Prostate gland (tissue), 2 donors: ENCODE measurements around the gene ETS2. TPM values are rescaled to one million over a fixed set of nuclear protein-coding genes. Genes with fewer than 3 reads are reported as not detected.

ENCODE experiments used
- DNase-seq: peaks from one replicate; pipeline ENCODE4 v3.0.0-alpha.2; 2019; ENCODE audit warnings: low spot score
- H3K27ac ChIP-seq, 2 donors: fragments of 200-600 bp; sonication (generic); 2 replicates each; pipeline ENCODE4 v1.5.1; 2017 to 2019
- H3K27me3 ChIP-seq: fragments of 200-600 bp; sonication (generic); replicated peaks from 2 replicates; pipeline ENCODE4 v1.5.1; 2019; ENCODE audit not compliant: insufficient read depth
- H3K36me3 ChIP-seq, 2 donors: fragments of 200-600 bp; sonication (generic); 1 replicate in 1 of 2; 2 replicates in 1 of 2; pipeline versions ENCODE4 v1.5.1 to v1.8.1; 2017 to 2019
- H3K4me1 ChIP-seq: fragments of 200-600 bp; sonication (generic); replicated peaks from 2 replicates; pipeline ENCODE4 v1.5.1; 2019
- H3K4me3 ChIP-seq, 2 donors: fragments of 200-600 bp; sonication (generic); 2 replicates each; pipeline ENCODE4 v1.5.1; 2017 to 2019
- H3K9me3 ChIP-seq: fragments of 200-600 bp; sonication (generic); 2 replicates; pipeline ENCODE4 v1.5.1; 2017
- CTCF ChIP-seq, 4 experiments: fragments of 200-600 bp in 2 of 4; fragments of 450-650 bp in 2 of 4; sonication (generic) in 2 of 4; IDR thresholded peaks; 1 replicate in 3 of 4; 2 replicates in 1 of 4; pipeline ENCODE4 v1.5.1; 2016 to 2019; ENCODE audit warnings: antibody characterized with exemption in 4 of 4, mild to moderate bottlenecking in 2 of 4, moderate library complexity in 2 of 4
- POLR2A ChIP-seq: fragments of 450-650 bp; IDR thresholded peaks from one replicate; pipeline ENCODE4 v1.6.1; 2016; ENCODE audit warnings: antibody characterized with exemption, mild to moderate bottlenecking
- POLR2AphosphoS5 ChIP-seq: sonication (generic); formaldehyde crosslinking; IDR thresholded peaks from one replicate; pipeline ENCODE4 v1.6.1; 2017; ENCODE audit warnings: antibody characterized with exemption
- WGBS: methylation state at CpG from one replicate; pipeline ENCODE4 v1.1.5; 2018; 5-methylcytosine and 5-hydroxymethylcytosine counted together
- intact Hi-C: fragments of 100-400 bp; cut with DNase I; formaldehyde crosslinking; loops from one replicate; pipeline ENCODE4 v1.14.2; 2022
- total RNA-seq, 2 donors: library from RNA; depleted of rRNA; stranded (reverse); fragments of >200 nt; gene quantifications; one replicate each; pipeline ENCODE4 v1.1.0, GENCODE V29; 2016

Gene ETS2
- total RNA-seq, 2 donors from 2014 or later = 53.3 to 80.2 TPM

GRCh38 chr21:38834725-38835124 is 29.0 kb downstream of the ETS2 start:
- H3K27ac ChIP-seq = no peak overlapping the region
- no peaks in the 10 kb centered on the region for H3K4me1 ChIP-seq
- no peaks in the 10 kb centered on the region for H3K36me3 ChIP-seq
- no peaks in the 10 kb centered on the region for H3K9me3 ChIP-seq
- WGBS = 58% methylated on average over 3 of the region's 3 CpGs
- H3K27me3 ChIP-seq = no peaks in the 10 kb centered on the region
- no peak for TF ChIP-seq POLR2AphosphoS5
- no peak for TF ChIP-seq POLR2A
- no peak for TF ChIP-seq CTCF (IDR thresholded peaks at IDR 0.05)
- no peak for DNase-seq
- no peak overlapping the region for H3K4me3 ChIP-seq
- intact Hi-C loops = no loop called here

- H3K4me3 ChIP-seq = no peak overlapping the region
- 73% methylated on average over 5 of the region's 5 CpGs for WGBS
- intact Hi-C loops = no loop called here
- H3K27ac ChIP-seq = no peak overlapping the region
- no peak for TF ChIP-seq POLR2AphosphoS5
- TF ChIP-seq POLR2A = no peak
- TF ChIP-seq CTCF (IDR thresholded peaks at IDR 0.05) = no peak
- no peaks in the 10 kb centered on the region for H3K36me3 ChIP-seq
- DNase-seq = no peak
- no peaks in the 10 kb centered on the region for H3K4me1 ChIP-seq
- no peaks in the 10 kb centered on the region for H3K9me3 ChIP-seq
- no peaks in the 10 kb centered on the region for H3K27me3 ChIP-seq
These were observed 32.2 kb downstream of the ETS2 start for GRCh38 chr21:38837806-38838461.

GRCh38 chr21:38838598-38839327 is 33.0 kb downstream of the ETS2 start:
- TF ChIP-seq POLR2AphosphoS5 = no peak
- TF ChIP-seq POLR2A = no peak
- no peak for TF ChIP-seq CTCF (IDR thresholded peaks at IDR 0.05)
- no peaks in the 10 kb centered on the region for H3K36me3 ChIP-seq
- no peaks in the 10 kb centered on the region for H3K27me3 ChIP-seq
- WGBS = 87% methylated on average over 12 of the region's 12 CpGs
- H3K4me3 ChIP-seq = no peak overlapping the region
- intact Hi-C loops = no loop called here
- no peaks in the 10 kb centered on the region for H3K9me3 ChIP-seq
- H3K4me1 ChIP-seq = no peaks in the 10 kb centered on the region
- DNase-seq = no peak
- H3K27ac ChIP-seq = no peak overlapping the region

GRCh38 chr21:38839328-38840286 is 33.9 kb downstream of the ETS2 start:
- no peaks in the 10 kb centered on the region for H3K36me3 ChIP-seq
- 72% methylated on average over 9 of the region's 9 CpGs for WGBS
- DNase-seq = no peak
- TF ChIP-seq POLR2AphosphoS5 (no peak), CTCF (IDR thresholded peaks at IDR 0.05) (no peak), POLR2A (no peak)
- H3K27ac ChIP-seq = no peak overlapping the region
- no peak overlapping the region for H3K4me3 ChIP-seq
- H3K9me3 ChIP-seq = no peaks in the 10 kb centered on the region
- no peaks in the 10 kb centered on the region for H3K27me3 ChIP-seq
- intact Hi-C loops = no loop called here
- H3K4me1 ChIP-seq = no peaks in the 10 kb centered on the region
